T-helper 1 cell treated with Interleukin-12 subunit alpha and Interleukin-12 subunit beta and Interleukin-4 antibody, amounts not matched to agents 30 μg/mL and 1 μg/mL, for 36 hours (primary cell): ENCODE data around the gene RAMP3.
A peak's percentile ranks its signal among the peaks of the same experiment; 100 is the strongest.
"Not testable (repeated sequence)": the region's sequence is repeated elsewhere in the genome, so short reads cannot be mapped to it uniquely, and the experiment has no call there.

Source experiments
- H3K27ac Mint-ChIP-seq: one replicate; pipeline ENCODE4 v1.8.0; 2021; ENCODE audit warnings: mild to moderate bottlenecking, mixed read lengths
- H3K27me3 Mint-ChIP-seq: one replicate; pipeline ENCODE4 v1.8.0; 2021; ENCODE audit warnings: low read depth, mixed read lengths
- H3K36me3 Mint-ChIP-seq: one replicate; pipeline ENCODE4 v1.8.0; 2021; ENCODE audit warnings: low read depth, mixed read lengths
- H3K4me1 Mint-ChIP-seq: one replicate; pipeline ENCODE4 v1.8.0; 2021; ENCODE audit warnings: low read depth, mixed read lengths
- H3K4me3 Mint-ChIP-seq: one replicate; pipeline ENCODE4 v1.8.0; 2021; ENCODE audit warnings: mild to moderate bottlenecking, moderate library complexity, mixed read lengths
- H3K9me3 Mint-ChIP-seq: one replicate; pipeline ENCODE4 v1.8.0; 2021; ENCODE audit warnings: mixed read lengths

RAMP3 gene

GRCh38 chr7:45158471-45158870, 880 bp downstream of the RAMP3 start:
- Mint-ChIP-seq H3K4me3 (no peak overlapping the region), H3K27ac (no peak overlapping the region), H3K36me3 (no peaks in the 10 kb centered on the region), H3K4me1 (peaks cover 9% of the 10 kb centered on the region), H3K27me3 (peaks cover 28% of the 10 kb centered on the region), H3K9me3 (no peaks in the 10 kb centered on the region)

GRCh38 chr7:45159296-45159695, 1.7 kb downstream of the RAMP3 start:
- H3K27ac Mint-ChIP-seq, result no peak overlapping the region
- no peak overlapping the region for H3K4me3 Mint-ChIP-seq
- no peaks in the 10 kb centered on the region for H3K36me3 Mint-ChIP-seq
- peaks cover 9% of the 10 kb centered on the region for H3K4me1 Mint-ChIP-seq
- peaks cover 28% of the 10 kb centered on the region for H3K27me3 Mint-ChIP-seq
- H3K9me3 Mint-ChIP-seq, result no peaks in the 10 kb centered on the region

DNA sequence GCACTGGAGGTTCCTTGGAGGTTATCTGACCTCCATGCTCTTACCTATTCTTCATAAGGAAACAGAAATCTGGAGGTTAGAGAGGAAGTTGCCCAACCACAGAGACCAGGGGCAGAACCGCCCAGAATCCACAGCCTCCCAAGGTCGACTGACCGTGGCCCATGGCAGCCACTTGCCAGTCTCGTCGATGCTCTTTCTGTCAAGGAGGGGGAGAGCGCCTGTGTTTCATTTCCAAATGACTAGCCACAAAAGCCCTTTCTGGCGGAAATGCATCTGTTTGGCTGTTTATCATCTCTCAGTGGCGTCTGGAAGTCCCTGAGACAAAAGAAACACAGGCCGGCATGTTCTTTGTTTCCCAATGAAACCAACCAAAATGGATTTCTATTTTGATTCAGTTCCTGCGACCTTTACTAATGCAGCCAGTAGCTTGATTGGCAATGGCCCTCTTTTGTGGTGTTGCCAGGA, 2.9 kb downstream of the RAMP3 start:
- H3K27ac Mint-ChIP-seq, result no peak overlapping the region
- H3K27me3 Mint-ChIP-seq, result peaks cover 29% of the 10 kb centered on the region
- no peaks in the 10 kb centered on the region for H3K9me3 Mint-ChIP-seq

DNA sequence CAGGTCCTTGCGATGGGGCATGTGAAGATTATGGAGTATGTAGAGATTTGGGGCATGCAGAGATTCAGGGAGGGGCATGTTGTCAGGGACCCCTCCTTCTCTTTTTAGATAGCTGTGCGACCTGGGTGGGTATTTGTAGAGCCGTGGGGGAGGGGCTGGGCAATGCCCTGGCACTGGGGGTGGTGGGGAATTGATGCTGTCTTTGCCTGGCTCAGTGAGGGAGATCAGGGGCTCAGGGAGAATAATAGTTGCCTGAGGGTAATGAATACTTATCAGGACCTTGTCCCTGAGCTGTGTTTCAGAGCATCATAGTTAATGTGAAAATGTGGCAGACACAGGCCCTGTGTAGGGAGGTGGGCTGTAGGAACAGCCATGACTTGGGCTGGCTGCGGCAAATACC, 3.5 kb downstream of the RAMP3 start:
- peak overlapping the region; percentile 18 for H3K4me3 Mint-ChIP-seq
- H3K36me3 Mint-ChIP-seq, result no peaks in the 10 kb centered on the region
- H3K27ac Mint-ChIP-seq, result no peak overlapping the region
- H3K4me1 Mint-ChIP-seq, result peaks cover 9% of the 10 kb centered on the region
- peaks cover 33% of the 10 kb centered on the region for H3K27me3 Mint-ChIP-seq
- no peaks in the 10 kb centered on the region for H3K9me3 Mint-ChIP-seq

More for the DNA sequence above, 2.9 kb downstream of the RAMP3 start:
- Mint-ChIP-seq H3K36me3 (no peaks in the 10 kb centered on the region), H3K4me3 (no peak overlapping the region), H3K4me1 (peaks cover 9% of the 10 kb centered on the region)

DNA sequence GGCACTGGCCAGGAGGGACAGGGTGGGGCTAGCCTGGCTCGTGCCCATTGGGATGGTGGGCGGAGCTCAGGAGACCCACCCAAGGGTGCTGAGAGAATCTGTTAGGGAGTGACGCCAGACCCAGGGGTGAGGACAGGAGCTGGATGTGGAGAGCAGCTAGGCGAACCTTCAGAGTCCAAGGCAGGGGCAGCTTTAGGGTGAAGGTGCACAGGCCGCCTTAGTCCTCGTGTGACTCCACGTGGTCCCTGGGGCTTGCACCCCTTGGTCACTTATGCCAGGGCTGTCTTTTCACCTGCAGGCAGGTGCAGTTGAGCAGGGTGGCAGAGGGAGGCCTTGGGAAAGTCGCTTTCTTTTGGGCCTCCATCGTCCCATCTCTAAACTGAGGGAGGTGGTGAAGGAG, 4.3 kb downstream of the RAMP3 start:
- Mint-ChIP-seq H3K27me3 (peaks cover 34% of the 10 kb centered on the region), H3K4me1 (peaks cover 9% of the 10 kb centered on the region), H3K27ac (no peak overlapping the region), H3K4me3 (no peak overlapping the region), H3K9me3 (no peaks in the 10 kb centered on the region), H3K36me3 (no peaks in the 10 kb centered on the region)

DNA sequence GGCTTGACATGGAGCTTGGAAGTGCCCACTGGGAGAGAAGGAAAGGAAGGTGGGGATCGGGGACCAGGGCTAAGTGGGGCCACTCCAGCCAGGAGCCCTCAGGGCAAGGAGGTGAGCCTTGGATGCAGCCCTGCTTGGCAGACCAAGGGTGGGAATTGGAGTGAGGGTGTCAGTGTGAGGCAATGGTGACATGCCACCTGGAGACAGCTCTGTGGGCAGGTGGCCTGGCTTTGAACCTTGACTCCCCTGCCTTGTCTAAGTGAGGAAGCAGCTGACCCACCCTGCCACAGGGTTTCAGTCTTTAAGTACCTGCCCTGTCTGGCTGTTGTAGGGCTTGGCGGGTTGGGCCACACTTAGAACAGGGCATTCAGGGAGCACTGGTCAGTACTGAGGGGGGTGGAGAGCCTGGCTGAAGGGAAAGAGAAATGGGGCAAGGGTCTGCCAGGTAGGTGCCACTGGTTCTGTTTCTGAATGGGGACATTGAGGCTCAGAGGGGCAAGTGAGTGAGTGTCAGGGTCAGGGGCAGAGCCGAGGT, 4.8 kb downstream of the RAMP3 start:
- peaks cover 9% of the 10 kb centered on the region for H3K4me1 Mint-ChIP-seq
- H3K4me3 Mint-ChIP-seq, result no peak overlapping the region
- H3K36me3 Mint-ChIP-seq, result no peaks in the 10 kb centered on the region
- no peaks in the 10 kb centered on the region for H3K9me3 Mint-ChIP-seq
- no peak overlapping the region for H3K27ac Mint-ChIP-seq
- H3K27me3 Mint-ChIP-seq, result peaks cover 29% of the 10 kb centered on the region

GRCh38 chr7:45162943-45163691, 5.5 kb downstream of the RAMP3 start:
- H3K9me3 Mint-ChIP-seq, result no peaks in the 10 kb centered on the region
- H3K27me3 Mint-ChIP-seq, result peaks cover 28% of the 10 kb centered on the region
- H3K4me1 Mint-ChIP-seq, result peaks cover 9% of the 10 kb centered on the region
- H3K4me3 Mint-ChIP-seq, result no peak overlapping the region
- H3K36me3 Mint-ChIP-seq, result no peaks in the 10 kb centered on the region
- no peak overlapping the region for H3K27ac Mint-ChIP-seq

GRCh38 chr7:45163692-45164052, 6.1 kb downstream of the RAMP3 start:
- Mint-ChIP-seq H3K36me3 (no peaks in the 10 kb centered on the region), H3K4me1 (peaks cover 9% of the 10 kb centered on the region)

DNA sequence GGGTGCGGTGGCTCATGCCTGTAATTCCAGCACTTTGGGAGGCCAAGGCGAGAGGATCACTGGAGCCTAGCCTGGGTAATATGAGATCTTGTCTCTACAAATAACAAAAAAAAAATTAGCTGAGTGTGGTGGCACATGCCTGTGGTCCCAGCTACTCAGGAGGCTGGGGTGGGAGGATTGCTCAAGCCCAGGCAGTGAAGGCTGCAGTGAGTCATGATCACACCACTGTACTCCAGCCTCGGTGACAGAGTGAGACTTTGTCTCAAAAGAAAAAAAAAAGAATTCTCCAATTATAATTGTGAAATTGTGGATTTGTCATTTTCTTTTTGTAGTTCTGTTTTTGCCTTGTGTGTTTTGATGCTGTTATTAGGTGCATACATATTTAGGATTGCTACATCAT, 6.7 kb downstream of the RAMP3 start:
- not testable (repeated sequence) for H3K9me3 Mint-ChIP-seq, H3K36me3 Mint-ChIP-seq, H3K27ac Mint-ChIP-seq, H3K4me1 Mint-ChIP-seq, H3K4me3 Mint-ChIP-seq
- H3K27me3 Mint-ChIP-seq, result peaks cover 23% of the 10 kb centered on the region

More at GRCh38 chr7:45163692-45164052, 6.1 kb downstream of the RAMP3 start:
- H3K9me3 Mint-ChIP-seq, result no peaks in the 10 kb centered on the region
- peaks cover 25% of the 10 kb centered on the region for H3K27me3 Mint-ChIP-seq
- H3K27ac Mint-ChIP-seq, result no peak overlapping the region
- no peak overlapping the region for H3K4me3 Mint-ChIP-seq

- Mint-ChIP-seq H3K27ac (no peak overlapping the region), H3K27me3 (peaks cover 28% of the 10 kb centered on the region), H3K9me3 (no peaks in the 10 kb centered on the region), H3K36me3 (no peaks in the 10 kb centered on the region), H3K4me1 (peaks cover 7% of the 10 kb centered on the region), H3K4me3 (no peak overlapping the region)
Measured at GRCh38 chr7:45165857-45166256, 8.3 kb downstream of the RAMP3 start.

- Mint-ChIP-seq H3K27ac (no peak overlapping the region), H3K4me3 (no peak overlapping the region), H3K4me1 (no peaks in the 10 kb centered on the region), H3K9me3 (no peaks in the 10 kb centered on the region), H3K27me3 (peaks cover 19% of the 10 kb centered on the region), H3K36me3 (no peaks in the 10 kb centered on the region)
Measured at GRCh38 chr7:45171946-45172345, 14.4 kb downstream of the RAMP3 start.

- Mint-ChIP-seq H3K27ac (no peak overlapping the region), H3K4me1 (no peaks in the 10 kb centered on the region), H3K4me3 (no peak overlapping the region), H3K27me3 (peaks cover 16% of the 10 kb centered on the region), H3K36me3 (no peaks in the 10 kb centered on the region), H3K9me3 (no peaks in the 10 kb centered on the region)
Measured at GRCh38 chr7:45173596-45174327, 16.2 kb downstream of the RAMP3 start.

DNA sequence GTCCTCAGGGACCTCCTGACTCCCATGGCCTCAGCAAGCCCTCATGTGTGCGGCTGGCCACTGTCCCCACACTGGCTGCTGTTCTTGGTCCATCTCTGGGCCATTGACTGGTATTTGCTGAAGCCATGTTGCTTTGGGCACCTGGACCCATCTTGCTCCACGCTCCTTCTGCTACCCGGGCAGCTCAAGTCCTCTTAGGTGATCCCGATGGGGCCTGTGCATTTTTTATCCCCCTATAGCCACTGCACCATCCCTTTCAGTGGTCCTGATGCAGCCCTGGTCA, 16.7 kb downstream of the RAMP3 start:
- Mint-ChIP-seq H3K27me3 (peaks cover 12% of the 10 kb centered on the region), H3K4me3 (no peak overlapping the region), H3K36me3 (no peaks in the 10 kb centered on the region), H3K4me1 (no peaks in the 10 kb centered on the region), H3K27ac (no peak overlapping the region), H3K9me3 (no peaks in the 10 kb centered on the region)

GRCh38 chr7:45174966-45175765, 17.6 kb downstream of the RAMP3 start:
- no peak overlapping the region for H3K27ac Mint-ChIP-seq
- H3K4me3 Mint-ChIP-seq, result no peak overlapping the region
- H3K4me1 Mint-ChIP-seq, result no peaks in the 10 kb centered on the region
- H3K9me3 Mint-ChIP-seq, result no peaks in the 10 kb centered on the region
- no peaks in the 10 kb centered on the region for H3K36me3 Mint-ChIP-seq
- peaks cover 4% of the 10 kb centered on the region for H3K27me3 Mint-ChIP-seq
